ENCODE results near the gene MTG2. TPM values are rescaled to one million over a fixed set of nuclear protein-coding genes. Genes with fewer than 3 reads are reported as not detected.

Gene MTG2
- total and polyA plus RNA-seq, 10 of the 15 experiments (the other 5 are each of a cell fraction or from before 2014, with no cell fraction given): 6.2 to 52.4 (median 34.3) TPM

- FAIRE-seq (no peak), DNase-seq (ENCODE audit: low read depth, low spot score) (no peak), ATAC-seq (no peak)
- Histone ChIP-seq H3K9me3 (replicated peaks; ENCODE audit: control insufficient read depth, insufficient read depth, low read length) (no peaks in the 10 kb centered on the region), H3K4me3 (no peak overlapping the region), H3K27me3 (replicated peaks in 1 of 2; ENCODE audit: control insufficient read depth in 2 of 2, insufficient read depth in 2 of 2, low read length in 1 of 2) (no peaks in the 10 kb centered on the region), H4K20me1 (ENCODE audit: control insufficient read depth, insufficient read depth) (peaks cover 10% of the 10 kb centered on the region), H2AFZ (ENCODE audit: control insufficient read depth, low read depth, low read length) (no peak overlapping the region), H3K4me1 (ENCODE audit: control insufficient read depth, insufficient read depth, low read length) (no peaks in the 10 kb centered on the region), H3K36me3 (ENCODE audit: control insufficient read depth in 2 of 2, insufficient read depth in 2 of 2, low read length in 1 of 2) (peaks cover 47 to 56% of the 10 kb centered on the region in 2 experiments), H3K27ac (ENCODE audit: control insufficient read depth, insufficient read depth) (no peak overlapping the region), H3K4me2 (ENCODE audit: control insufficient read depth, insufficient read depth) (no peak overlapping the region), H3K9ac (ENCODE audit: control insufficient read depth, insufficient read depth, low read length) (no peak overlapping the region), H3K79me2 (ENCODE audit: control insufficient read depth, insufficient read depth, low read length) (peaks cover 9% of the 10 kb centered on the region)
- TF ChIP-seq BCL3 (IDR thresholded peaks at IDR 0.05; ENCODE audit: borderline replicate concordance, insufficient read depth, low read depth, low read length, poor library complexity, severe bottlenecking) (peak; percentile 10), HDGF (IDR thresholded peaks at IDR 0.05) (no peak), LARP7 (IDR thresholded peaks at IDR 0.05) (no peak), ATF2 (IDR thresholded peaks at IDR 0.05; ENCODE audit: low read length) (0 out of 2 replicates have a peak, but pooled peaks have one; percentile 6), POLR2A (IDR thresholded peaks at IDR 0.05; ENCODE audit: low read depth, low read length) (peak; percentile 64)
- in situ Hi-C loops (cut with MboI): no loop called here
- ChIA-PET POLR2A (interaction anchor here (0.6 kb wide), 1 partner anchor 74 kb away, joined by 3 read pairs; no protein-coding TSS in a partner anchor), CTCF (interaction anchor here (3.2 to 3.5 kb wide), 2 partner anchors 10 to 124 kb away, joined by 22 to 35 read pairs; no protein-coding TSS in a partner anchor), RAD21 (ENCODE audit: unreplicated experiment) (no interaction called here), SMC1A (ENCODE audit: uncharacterized antibody, unreplicated experiment) (interaction anchor here (1.2 to 1.9 kb wide), 3 partner anchors 8 to 123 kb away, joined by 3 to 9 read pairs (median 5); no protein-coding TSS in a partner anchor)
- no TSS peak for BruUV-seq (replicated peaks)
- WGBS (ENCODE audit: insufficient coverage, insufficient replicate concordance, low lambda C conversion rate, missing lambda C conversion rate): 92% methylated on average over 11 of the region's 11 CpGs
- intact Hi-C loops (cut with micrococcal nuclease; ENCODE audit: unreplicated experiment): no loop called here
Observed at GRCh38 chr20:62134735-62135231, 48.0 kb upstream of the MTG2 start.

All from GM12878 (cell line).